ENCODE measurements around the gene SPATA46.

DNA sequence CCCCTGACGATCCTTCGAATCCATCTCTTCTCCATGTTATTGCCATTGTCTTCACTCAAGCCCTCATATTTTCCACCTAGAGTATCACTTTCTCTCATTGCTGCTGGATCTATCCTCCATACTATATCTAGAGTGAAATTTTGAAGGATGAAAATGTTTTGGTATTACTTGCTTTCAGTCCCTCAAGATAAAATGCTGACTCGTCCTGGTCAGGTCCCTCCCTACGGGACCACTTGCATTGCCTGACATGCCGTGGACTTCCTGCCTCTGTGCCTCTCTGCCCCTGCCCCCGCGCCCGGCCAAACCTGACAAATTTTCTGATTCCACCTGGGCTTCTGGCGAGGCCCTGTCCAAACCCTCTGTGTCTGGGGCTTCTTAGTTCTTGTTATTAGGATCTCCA is 23.6 kb downstream of the SPATA46 start:
- TF ChIP-seq, protein P1, sequence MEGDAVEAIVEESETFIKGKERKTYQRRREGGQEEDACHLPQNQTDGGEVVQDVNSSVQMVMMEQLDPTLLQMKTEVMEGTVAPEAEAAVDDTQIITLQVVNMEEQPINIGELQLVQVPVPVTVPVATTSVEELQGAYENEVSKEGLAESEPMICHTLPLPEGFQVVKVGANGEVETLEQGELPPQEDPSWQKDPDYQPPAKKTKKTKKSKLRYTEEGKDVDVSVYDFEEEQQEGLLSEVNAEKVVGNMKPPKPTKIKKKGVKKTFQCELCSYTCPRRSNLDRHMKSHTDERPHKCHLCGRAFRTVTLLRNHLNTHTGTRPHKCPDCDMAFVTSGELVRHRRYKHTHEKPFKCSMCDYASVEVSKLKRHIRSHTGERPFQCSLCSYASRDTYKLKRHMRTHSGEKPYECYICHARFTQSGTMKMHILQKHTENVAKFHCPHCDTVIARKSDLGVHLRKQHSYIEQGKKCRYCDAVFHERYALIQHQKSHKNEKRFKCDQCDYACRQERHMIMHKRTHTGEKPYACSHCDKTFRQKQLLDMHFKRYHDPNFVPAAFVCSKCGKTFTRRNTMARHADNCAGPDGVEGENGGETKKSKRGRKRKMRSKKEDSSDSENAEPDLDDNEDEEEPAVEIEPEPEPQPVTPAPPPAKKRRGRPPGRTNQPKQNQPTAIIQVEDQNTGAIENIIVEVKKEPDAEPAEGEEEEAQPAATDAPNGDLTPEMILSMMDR (IDR thresholded peaks at IDR 0.05), result no peak
- TF ChIP-seq POLR2A (IDR thresholded peaks at IDR 0.05), result no peak
- TF ChIP-seq EP300 (IDR thresholded peaks at IDR 0.05), result no peak
